Upper lobe of right lung (tissue), 1 donor: ENCODE measurements around the gene TBP. TPM values are rescaled to one million over a fixed set of nuclear protein-coding genes. Genes with fewer than 3 reads are reported as not detected.
"Not testable (repeated sequence)": the region's sequence is repeated elsewhere in the genome, so short reads cannot be mapped to it uniquely, and the experiment has no call there.

Experiments
- ATAC-seq: fragments of 200-7000 bp; cut with Tn5 transposase; one replicate; pipeline ENCODE4 v1.9.1; 2020; ENCODE audit warnings: mild to moderate bottlenecking, moderate library complexity
- DNase-seq: peaks from one replicate; pipeline ENCODE4 v3.0.0-alpha.2; 2020
- H3K27ac ChIP-seq: fragments of 200-600 bp; one replicate; pipeline ENCODE4 v1.8.0; 2022
- H3K27me3 ChIP-seq: fragments of 200-600 bp; one replicate; pipeline ENCODE4 v1.8.0; 2022; ENCODE audit warnings: mild to moderate bottlenecking
- H3K36me3 ChIP-seq: fragments of 200-600 bp; one replicate; pipeline ENCODE4 v1.8.0; 2022
- H3K4me1 ChIP-seq: fragments of 200-600 bp; one replicate; pipeline ENCODE4 v1.8.0; 2022
- H3K4me3 ChIP-seq: fragments of 200-600 bp; one replicate; pipeline ENCODE4 v1.8.0; 2022; ENCODE audit warnings: mild to moderate bottlenecking
- H3K9me3 ChIP-seq: fragments of 200-600 bp; one replicate; pipeline ENCODE4 v1.8.0; 2022
- intact Hi-C: fragments of 100-400 bp; cut with DNase I; formaldehyde crosslinking; loops from one replicate; pipeline ENCODE4 v1.11.0; 2022
- total RNA-seq: library from RNA; stranded (reverse); fragmentation: NEBNext Ultra II Directional; extraction: Animal tissue kit (Norgen Biotek cat#: 25700); gene quantifications from one replicate; pipeline ENCODE4 v1.2.1, GENCODE V29; 2021
- TF ChIP-seq, protein P1 (sequence below): fragments of 200-600 bp; IDR thresholded peaks from one replicate; pipeline ENCODE4 v1.8.0; 2022; ENCODE audit warnings: antibody characterized with exemption
- donor health status: DM: no; HTN: yes; CAD: no; lungs with severe emphysema.

Gene TBP
- total RNA-seq, 1 donor from 2014 or later = 12.8 TPM

DNA sequence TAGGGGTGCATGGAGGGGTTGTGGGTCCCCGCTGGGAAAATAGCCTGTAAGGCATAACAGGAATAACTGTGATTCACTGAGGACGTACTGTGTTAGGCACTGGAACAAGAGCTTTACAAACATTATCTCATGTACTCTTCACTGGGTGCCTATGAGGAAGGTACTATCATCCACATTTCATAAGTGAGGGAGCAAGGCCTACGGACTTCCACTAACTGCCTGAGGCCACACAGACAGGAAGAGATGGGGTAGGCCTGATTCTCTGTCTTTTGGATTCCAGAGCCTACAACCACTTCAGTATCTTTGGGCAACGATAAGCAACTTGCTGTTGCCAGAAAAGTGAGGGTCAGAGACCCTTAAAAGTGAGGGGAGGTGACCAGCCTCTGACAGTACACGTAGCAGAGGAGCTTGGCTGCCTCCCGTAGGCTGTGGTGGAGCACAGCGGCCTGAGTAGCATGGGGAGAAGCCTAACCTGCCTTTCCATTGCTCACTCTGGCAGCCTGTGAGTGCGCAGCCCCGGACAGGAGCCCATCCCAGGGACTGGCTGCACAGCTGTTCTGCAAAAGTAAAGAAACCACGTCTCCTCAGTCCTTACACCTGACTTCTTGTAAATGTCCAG is 31.5 kb upstream of the TBP start:
- intact Hi-C loops = no loop called here
- Histone ChIP-seq H3K36me3 (no peaks in the 10 kb centered on the region), H3K27me3 (no peaks in the 10 kb centered on the region), H3K4me3 (no peak overlapping the region), H3K27ac (no peak overlapping the region), H3K9me3 (no peaks in the 10 kb centered on the region), H3K4me1 (peaks cover 16% of the 10 kb centered on the region)
- DNase-seq = no peak
- peak; percentile 56 for ATAC-seq
- TF ChIP-seq, protein P1, sequence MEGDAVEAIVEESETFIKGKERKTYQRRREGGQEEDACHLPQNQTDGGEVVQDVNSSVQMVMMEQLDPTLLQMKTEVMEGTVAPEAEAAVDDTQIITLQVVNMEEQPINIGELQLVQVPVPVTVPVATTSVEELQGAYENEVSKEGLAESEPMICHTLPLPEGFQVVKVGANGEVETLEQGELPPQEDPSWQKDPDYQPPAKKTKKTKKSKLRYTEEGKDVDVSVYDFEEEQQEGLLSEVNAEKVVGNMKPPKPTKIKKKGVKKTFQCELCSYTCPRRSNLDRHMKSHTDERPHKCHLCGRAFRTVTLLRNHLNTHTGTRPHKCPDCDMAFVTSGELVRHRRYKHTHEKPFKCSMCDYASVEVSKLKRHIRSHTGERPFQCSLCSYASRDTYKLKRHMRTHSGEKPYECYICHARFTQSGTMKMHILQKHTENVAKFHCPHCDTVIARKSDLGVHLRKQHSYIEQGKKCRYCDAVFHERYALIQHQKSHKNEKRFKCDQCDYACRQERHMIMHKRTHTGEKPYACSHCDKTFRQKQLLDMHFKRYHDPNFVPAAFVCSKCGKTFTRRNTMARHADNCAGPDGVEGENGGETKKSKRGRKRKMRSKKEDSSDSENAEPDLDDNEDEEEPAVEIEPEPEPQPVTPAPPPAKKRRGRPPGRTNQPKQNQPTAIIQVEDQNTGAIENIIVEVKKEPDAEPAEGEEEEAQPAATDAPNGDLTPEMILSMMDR = no peak

DNA sequence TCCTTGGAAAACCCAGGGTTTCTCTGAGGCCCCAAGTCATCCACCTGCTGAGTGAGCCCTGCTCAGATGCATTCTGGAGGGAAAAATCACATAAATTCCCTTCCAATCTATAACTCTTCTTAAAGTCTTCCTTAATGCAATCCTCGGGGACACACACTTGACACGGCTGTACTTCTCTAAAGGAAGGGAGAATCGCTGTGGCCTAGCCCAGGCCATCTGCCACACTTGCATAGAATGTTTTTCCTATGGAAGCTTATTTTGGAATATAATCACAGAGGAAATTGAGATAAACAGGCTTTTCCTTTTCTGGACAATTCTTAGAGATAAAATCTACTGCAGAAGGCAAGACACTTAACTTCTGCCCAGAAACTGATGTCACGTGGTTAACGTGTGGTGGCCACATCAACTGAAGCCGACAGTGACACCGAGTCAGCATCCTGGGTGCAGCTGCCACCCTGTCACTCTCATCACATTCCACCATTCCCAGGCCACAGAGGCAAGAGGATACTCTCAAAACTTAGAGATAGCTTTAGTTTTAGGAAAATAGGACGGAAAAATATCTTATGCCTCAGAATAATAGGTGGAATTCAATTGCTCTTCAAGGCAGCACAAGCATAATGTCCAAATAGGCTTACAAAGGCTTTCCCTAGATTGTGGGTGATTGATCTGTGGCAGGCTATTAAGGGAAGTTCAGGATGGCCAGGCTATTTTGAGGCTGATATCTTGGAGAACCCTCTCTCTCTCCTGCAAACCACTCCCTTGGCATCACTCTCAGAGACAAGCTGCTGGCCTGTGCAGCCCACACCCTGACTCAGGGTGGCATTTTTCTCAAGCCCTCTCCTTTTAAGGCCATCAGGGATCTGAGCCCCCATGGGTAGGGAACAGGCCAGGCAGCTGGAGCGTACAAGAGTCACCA is 30.7 kb upstream of the TBP start:
- intact Hi-C loops = no loop called here
- no peak overlapping the region for H3K27ac ChIP-seq

DNA sequence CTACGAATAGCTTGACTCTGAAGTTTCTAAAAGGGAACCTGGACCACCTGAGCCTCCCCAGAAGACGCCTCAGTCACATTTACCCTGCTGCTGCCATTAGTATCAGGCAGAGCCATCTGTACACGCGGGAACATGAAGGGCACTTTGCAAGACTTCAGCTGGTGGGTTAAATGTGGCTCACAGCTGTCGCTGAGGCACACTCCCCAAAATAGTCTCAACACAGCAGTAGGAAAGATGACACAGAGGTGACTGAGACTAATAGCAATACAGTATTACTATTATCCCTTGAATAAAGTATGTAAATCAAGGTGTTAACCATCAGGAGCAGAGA is 30.0 kb upstream of the TBP start:
- DNase-seq (no peak), ATAC-seq (no peak)
- no peak overlapping the region for H3K4me3 ChIP-seq
- TF ChIP-seq, protein P1 = no peak
- H3K4me1 ChIP-seq = peaks cover 16% of the 10 kb centered on the region
- intact Hi-C loops = no loop called here
- no peaks in the 10 kb centered on the region for H3K36me3 ChIP-seq
- no peaks in the 10 kb centered on the region for H3K9me3 ChIP-seq
- no peak overlapping the region for H3K27ac ChIP-seq
- no peaks in the 10 kb centered on the region for H3K27me3 ChIP-seq

More for the DNA sequence above, 30.7 kb upstream of the TBP start:
- DNase-seq = no peak
- Histone ChIP-seq H3K27me3 (no peaks in the 10 kb centered on the region), H3K36me3 (no peaks in the 10 kb centered on the region), H3K4me1 (peaks cover 16% of the 10 kb centered on the region), H3K4me3 (no peak overlapping the region), H3K9me3 (no peaks in the 10 kb centered on the region)
- TF ChIP-seq, protein P1 = no peak
- ATAC-seq = peak; percentile 21

DNA sequence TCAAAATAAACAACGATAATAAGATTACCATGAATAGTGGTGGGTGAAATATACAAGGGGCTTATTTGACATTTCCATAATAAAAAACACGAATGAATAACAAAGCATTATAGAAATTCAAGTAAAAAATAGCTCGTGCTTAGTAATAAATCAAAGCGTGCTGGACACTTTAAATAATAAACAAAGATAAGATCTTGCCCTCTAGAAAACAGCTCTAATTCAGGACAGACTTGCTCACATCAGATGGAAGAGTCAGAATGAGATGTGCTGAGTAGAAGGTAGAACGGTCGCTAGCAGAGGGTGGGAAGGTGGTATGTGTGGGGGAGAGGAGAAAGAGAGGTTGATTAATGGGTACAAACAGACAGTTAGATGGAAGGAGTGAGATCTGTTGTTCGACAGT is 28.4 kb upstream of the TBP start:
- intact Hi-C loops = no loop called here
- DNase-seq (no peak), ATAC-seq (no peak)
- no peaks in the 10 kb centered on the region for H3K27me3 ChIP-seq
- peaks cover 16% of the 10 kb centered on the region for H3K4me1 ChIP-seq
- no peaks in the 10 kb centered on the region for H3K9me3 ChIP-seq
- H3K36me3 ChIP-seq = no peaks in the 10 kb centered on the region
- TF ChIP-seq, protein P1 = no peak
- H3K4me3 ChIP-seq = no peak overlapping the region
- H3K27ac ChIP-seq = no peak overlapping the region

DNA sequence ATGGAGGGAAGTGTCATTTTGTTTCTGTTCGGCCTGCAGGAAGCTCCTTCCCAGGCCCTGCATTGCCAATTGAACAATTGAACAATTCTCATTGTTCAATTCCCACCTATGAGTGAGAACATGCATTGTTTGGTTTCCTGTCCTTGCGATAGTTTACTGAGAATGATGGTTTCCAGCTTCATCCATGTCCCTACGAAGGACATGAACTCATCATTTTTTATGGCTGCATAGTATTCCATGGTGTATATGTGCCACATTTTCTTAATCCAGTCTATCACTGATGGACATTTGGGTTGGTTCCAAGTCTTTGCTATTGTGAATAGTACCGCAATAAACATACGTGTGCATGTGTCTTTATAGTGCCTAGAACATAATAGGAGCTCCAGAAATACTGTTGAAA is 26.2 kb upstream of the TBP start:
- H3K27me3 ChIP-seq, H3K9me3 ChIP-seq, ATAC-seq, H3K27ac ChIP-seq, intact Hi-C loops, DNase-seq, H3K4me3 ChIP-seq, H3K36me3 ChIP-seq: not testable (repeated sequence)
- peaks cover 12% of the 10 kb centered on the region for H3K4me1 ChIP-seq

DNA sequence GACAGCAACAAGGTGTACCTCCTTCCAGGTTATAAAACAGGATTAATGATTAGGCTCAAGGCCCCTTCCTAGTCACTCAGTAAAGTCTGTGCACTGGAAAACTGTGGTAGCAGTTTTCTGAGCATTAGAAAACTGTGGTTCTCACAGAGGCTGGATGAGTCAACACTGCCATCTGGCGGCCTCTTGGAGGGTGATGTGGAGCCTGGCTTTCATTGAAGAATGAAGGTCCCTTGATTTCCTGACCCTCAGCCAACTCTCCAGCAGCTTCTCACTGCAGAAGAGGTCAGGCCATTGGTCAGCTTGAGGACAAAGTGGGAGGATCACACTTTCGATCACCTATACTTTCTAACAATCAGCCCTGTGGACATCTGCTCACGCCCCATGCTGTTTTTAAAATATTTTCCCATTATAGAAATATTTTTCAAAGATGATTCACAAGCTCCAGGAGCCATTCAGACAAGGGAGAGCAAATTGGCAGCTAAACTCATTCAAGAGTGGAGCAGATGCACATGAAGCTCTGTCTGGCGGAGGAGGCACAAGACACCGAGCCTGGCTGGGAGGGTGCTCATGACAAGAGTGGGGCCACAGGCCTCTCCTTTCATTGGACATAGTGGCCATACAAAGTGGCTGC is 24.2 kb upstream of the TBP start:
- Histone ChIP-seq H3K27ac (no peak overlapping the region), H3K4me3 (no peak overlapping the region), H3K36me3 (peaks cover 25% of the 10 kb centered on the region), H3K9me3 (no peaks in the 10 kb centered on the region), H3K27me3 (no peaks in the 10 kb centered on the region), H3K4me1 (no peaks in the 10 kb centered on the region)
- intact Hi-C loops = no loop called here
- TF ChIP-seq, protein P1 = peak; percentile 84
- ATAC-seq (peak; percentile 93), DNase-seq (peak; percentile 72)
